A673 (cell line): ENCODE measurements around the gene COL8A1. TPM values are rescaled to one million over a fixed set of nuclear protein-coding genes. Genes with fewer than 3 reads are reported as not detected.
"Not testable (repeated sequence)": the region's sequence is repeated elsewhere in the genome, so short reads cannot be mapped to it uniquely, and the experiment has no call there.

Experiments used
- BruUV-seq: library from RNA; stranded (reverse); fragments of 400-500 nt; replicated peaks from 2 replicates; lab custom pipeline; 2021; lab: Mats Ljungman, UMichigan
- CTCF ChIA-PET: fragments of 300-600 bp; sonication (Branson Sonifier 250); formaldehyde crosslinking; loops from one replicate; lab custom pipeline; 2022; ENCODE audit warnings: antibody characterized with exemption; lab: Charles Lee
- POLR2A ChIA-PET: fragments of 300-600 bp; sonication (Branson Sonifier 250); formaldehyde crosslinking; loops from one replicate; lab custom pipeline; 2022; ENCODE audit warnings: antibody characterized with exemption; ENCODE audit not compliant: low non-redundant PET; lab: Charles Lee
- DNase-seq: peaks from one replicate; pipeline ENCODE4 v3.0.0-alpha.2; 2015; ENCODE audit warnings: low spot score
- H3K27ac ChIP-seq: fragments of 200-600 bp; sonication (generic); 2 replicates; pipeline ENCODE4 v1.5.1; 2016; ENCODE audit warnings: mixed run types, low read depth, mild to moderate bottlenecking, mixed read lengths, antibody characterized with exemption, low read length; ENCODE audit not compliant: poor library complexity, severe bottlenecking
- H3K27me3 ChIP-seq: fragments of 200-600 bp; sonication (generic); replicated peaks from 2 replicates; pipeline ENCODE4 v1.6.1; 2017; ENCODE audit warnings: mixed run types, low read depth, mild to moderate bottlenecking, mixed read lengths, antibody characterized with exemption, low read length; ENCODE audit not compliant: insufficient read depth, poor library complexity
- H3K36me3 ChIP-seq: fragments of 200-600 bp; sonication (generic); 2 replicates; pipeline ENCODE4 v1.6.1; 2016; ENCODE audit warnings: mixed run types, mild to moderate bottlenecking, mixed read lengths, antibody characterized with exemption, low read length; ENCODE audit not compliant: insufficient read depth, poor library complexity, severe bottlenecking
- H3K4me1 ChIP-seq: fragments of 200-600 bp; sonication (generic); 2 replicates; pipeline ENCODE4 v1.6.1; 2017; ENCODE audit warnings: mixed run types, mild to moderate bottlenecking, mixed read lengths, antibody characterized with exemption, low read length; ENCODE audit not compliant: insufficient read depth, poor library complexity, severe bottlenecking
- H3K4me3 ChIP-seq: fragments of 200-600 bp; sonication (generic); 2 replicates; pipeline ENCODE4 v1.5.1; 2016; ENCODE audit warnings: low read depth, mixed run types, mild to moderate bottlenecking, mixed read lengths, low read length; ENCODE audit not compliant: poor library complexity, severe bottlenecking
- H3K9me3 ChIP-seq: fragments of 200-600 bp; sonication (generic); 2 replicates; pipeline ENCODE4 v1.6.1; 2016; ENCODE audit warnings: mixed run types, low read depth, mild to moderate bottlenecking, mixed read lengths, antibody characterized with exemption, low read length; ENCODE audit not compliant: poor library complexity, severe bottlenecking
- CTCF ChIP-seq: fragments of 300-800, 200-600 bp; sonication (generic); conservative IDR thresholded peaks from 2 replicates; pipeline ENCODE4 v1.5.1; 2017; ENCODE audit warnings: low read depth, mild to moderate bottlenecking, antibody characterized with exemption, low read length, moderate library complexity, mixed read lengths
- EZH2 ChIP-seq: fragments of 200-600 bp; sonication (generic); IDR thresholded peaks from 2 replicates; pipeline ENCODE4 v1.6.1; 2017; ENCODE audit warnings: borderline replicate concordance, low read depth, mild to moderate bottlenecking, mixed read lengths, antibody characterized with exemption, low read length; ENCODE audit not compliant: poor library complexity, severe bottlenecking
- intact Hi-C: fragments of 100-400 bp; cut with micrococcal nuclease; formaldehyde crosslinking; loops from one replicate; pipeline ENCODE4 v1.10.0; 2022; ENCODE audit not compliant: unreplicated experiment
- total RNA-seq: library from RNA; stranded (reverse); gene quantifications from 2 replicates; pipeline ENCODE4 v1.2.3, GENCODE V29; 2021

Gene COL8A1
- total RNA-seq, 1 experiment from 2014 or later: 2.5 TPM

DNA sequence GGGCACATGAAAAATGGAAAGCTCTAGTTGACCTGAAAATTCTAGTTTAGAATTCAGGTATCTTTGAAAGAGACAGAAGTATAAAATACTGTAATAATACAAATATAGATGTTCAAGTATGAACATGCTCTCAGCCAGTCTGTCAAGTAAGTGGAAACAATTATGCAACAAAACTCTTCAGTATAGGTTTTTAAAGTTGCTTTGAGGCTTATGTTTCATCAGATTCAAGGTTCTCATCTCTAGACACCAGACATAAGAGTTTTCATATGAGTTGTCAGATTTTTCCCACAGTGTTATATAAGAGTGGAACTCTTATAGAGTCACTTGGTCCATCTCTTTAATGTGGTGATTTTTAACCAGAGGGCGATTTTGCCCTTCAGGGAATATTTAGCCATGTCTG lies 201.2 kb downstream of the COL8A1 start:
- Histone ChIP-seq H3K27ac (no peak overlapping the region), H3K36me3 (no peaks in the 10 kb centered on the region), H3K4me1 (peaks cover 6% of the 10 kb centered on the region), H3K4me3 (no peak overlapping the region), H3K9me3 (no peaks in the 10 kb centered on the region), H3K27me3 (no peaks in the 10 kb centered on the region)
- ChIA-PET POLR2A (no interaction called here), CTCF (no interaction called here)
- intact Hi-C loops: loop anchor here (10.0 kb wide), 1 partner anchor 625 kb away; no protein-coding TSS in a partner anchor
- DNase-seq: no peak
- BruUV-seq: no TSS peak
- TF ChIP-seq CTCF (no peak), EZH2 (no peak)

DNA sequence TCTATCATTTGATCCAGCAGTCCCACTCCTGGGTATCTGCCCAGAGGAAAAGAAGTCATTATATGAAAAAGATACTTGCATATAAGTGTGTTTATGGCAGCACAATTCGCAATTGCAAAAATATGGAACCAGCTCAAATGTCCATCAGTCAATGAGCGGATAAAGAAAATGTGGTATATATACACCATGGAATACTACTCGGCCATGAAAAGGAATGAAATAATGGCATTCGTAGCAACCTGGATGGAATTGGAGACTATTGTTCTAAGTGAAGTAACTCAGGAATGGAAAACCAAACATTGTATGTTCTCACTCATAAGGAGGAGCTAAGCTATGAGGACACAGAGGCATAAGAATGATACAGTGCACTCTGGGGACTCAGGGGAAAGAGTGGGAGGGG lies 203.6 kb downstream of the COL8A1 start:
- POLR2A ChIA-PET, H3K9me3 ChIP-seq, H3K36me3 ChIP-seq, BruUV-seq, DNase-seq, intact Hi-C loops, H3K27me3 ChIP-seq, H3K4me3 ChIP-seq, H3K27ac ChIP-seq, CTCF ChIA-PET: not testable (repeated sequence)
- peaks cover 27% of the 10 kb centered on the region for H3K4me1 ChIP-seq

GRCh38 chr3:99842826-99843589 lies 204.6 kb downstream of the COL8A1 start:
- Histone ChIP-seq H3K4me3 (no peak overlapping the region), H3K27ac (no peak overlapping the region), H3K4me1 (peaks cover 32% of the 10 kb centered on the region), H3K27me3 (no peaks in the 10 kb centered on the region), H3K9me3 (no peaks in the 10 kb centered on the region), H3K36me3 (no peaks in the 10 kb centered on the region)
- ChIA-PET CTCF (interaction anchor here (0.6 to 2.2 kb wide), 8 partner anchors 11 to 414 kb away, joined by 3 to 32 read pairs (median 4); no protein-coding TSS in a partner anchor), POLR2A (interaction anchor here (0.6 kb wide), 1 partner anchor 1246 kb away, joined by 3 read pairs; no protein-coding TSS in a partner anchor)
- DNase-seq: peak; percentile 65
- intact Hi-C loops: no loop called here
- TF ChIP-seq EZH2 (no peak), CTCF (peak; percentile 79)
- no TSS peak for BruUV-seq
